ENCODE results near the gene DDN. TPM values are rescaled to one million over a fixed set of nuclear protein-coding genes. Genes with fewer than 3 reads are reported as not detected.

DDN gene
- total and polyA plus RNA-seq, 10 donors = 0.09 to 2.0 (median 0.42) TPM; not detected in 1

GRCh38 chr12:49027846-49028555 lies 28.8 kb upstream of the DDN start:
- no peak for DNase-seq
- intact Hi-C loops (cut with DNase I; ENCODE audit: low total_unique reads) = no loop called here
- TF ChIP-seq, protein P1, sequence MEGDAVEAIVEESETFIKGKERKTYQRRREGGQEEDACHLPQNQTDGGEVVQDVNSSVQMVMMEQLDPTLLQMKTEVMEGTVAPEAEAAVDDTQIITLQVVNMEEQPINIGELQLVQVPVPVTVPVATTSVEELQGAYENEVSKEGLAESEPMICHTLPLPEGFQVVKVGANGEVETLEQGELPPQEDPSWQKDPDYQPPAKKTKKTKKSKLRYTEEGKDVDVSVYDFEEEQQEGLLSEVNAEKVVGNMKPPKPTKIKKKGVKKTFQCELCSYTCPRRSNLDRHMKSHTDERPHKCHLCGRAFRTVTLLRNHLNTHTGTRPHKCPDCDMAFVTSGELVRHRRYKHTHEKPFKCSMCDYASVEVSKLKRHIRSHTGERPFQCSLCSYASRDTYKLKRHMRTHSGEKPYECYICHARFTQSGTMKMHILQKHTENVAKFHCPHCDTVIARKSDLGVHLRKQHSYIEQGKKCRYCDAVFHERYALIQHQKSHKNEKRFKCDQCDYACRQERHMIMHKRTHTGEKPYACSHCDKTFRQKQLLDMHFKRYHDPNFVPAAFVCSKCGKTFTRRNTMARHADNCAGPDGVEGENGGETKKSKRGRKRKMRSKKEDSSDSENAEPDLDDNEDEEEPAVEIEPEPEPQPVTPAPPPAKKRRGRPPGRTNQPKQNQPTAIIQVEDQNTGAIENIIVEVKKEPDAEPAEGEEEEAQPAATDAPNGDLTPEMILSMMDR (IDR thresholded peaks at IDR 0.05 in 8 of 11, conservative IDR thresholded peaks at IDR 0.05 in 3 of 11) = no peak
- TF ChIP-seq POLR2AphosphoS5 (IDR thresholded peaks at IDR 0.05) = peak in 2 of 3 donors; percentile 19 to 30
- TF ChIP-seq POLR2A (IDR thresholded peaks at IDR 0.05) = no peak

GRCh38 chr12:49026678-49027480 lies 27.7 kb upstream of the DDN start:
- Histone ChIP-seq H3K4me3 (no peak overlapping the region), H3K27me3 (replicated peaks in 1 of 7) (no peaks in the 10 kb centered on the region), H3K4me1 (peaks cover 0 to 9% (median 0%) of the 10 kb centered on the region in 6 donors), H3K36me3 (peaks cover 0 to 100% (median 88%) of the 10 kb centered on the region in 6 donors), H3K27ac (no peak overlapping the region), H3K9me3 (no peaks in the 10 kb centered on the region)
- TF ChIP-seq, protein P1 (IDR thresholded peaks at IDR 0.05 in 8 of 11, conservative IDR thresholded peaks at IDR 0.05 in 3 of 11) = no peak
- TF ChIP-seq POLR2AphosphoS5 (IDR thresholded peaks at IDR 0.05) = peak; percentile 8 to 71 (median 49)
- TF ChIP-seq POLR2A (IDR thresholded peaks at IDR 0.05) = no peak
- intact Hi-C loops (cut with DNase I; ENCODE audit: low total_unique reads) = no loop called here
- 92 to 96% (median 95%) methylated on average over 25 to 26 of the region's 26 CpGs for WGBS, 5 donors
- DNase-seq = no peak

More at GRCh38 chr12:49027846-49028555, 28.8 kb upstream of the DDN start:
- WGBS, 5 donors = 72 to 90% (median 82%) methylated on average over 9 of the region's 9 CpGs
- Histone ChIP-seq H3K36me3 (peaks cover 0 to 100% (median 88%) of the 10 kb centered on the region in 6 donors), H3K4me1 (peaks cover 0 to 9% (median 0%) of the 10 kb centered on the region in 6 donors), H3K4me3 (no peak overlapping the region), H3K27ac (no peak overlapping the region), H3K27me3 (replicated peaks in 1 of 7) (no peaks in the 10 kb centered on the region), H3K9me3 (no peaks in the 10 kb centered on the region)

DNA sequence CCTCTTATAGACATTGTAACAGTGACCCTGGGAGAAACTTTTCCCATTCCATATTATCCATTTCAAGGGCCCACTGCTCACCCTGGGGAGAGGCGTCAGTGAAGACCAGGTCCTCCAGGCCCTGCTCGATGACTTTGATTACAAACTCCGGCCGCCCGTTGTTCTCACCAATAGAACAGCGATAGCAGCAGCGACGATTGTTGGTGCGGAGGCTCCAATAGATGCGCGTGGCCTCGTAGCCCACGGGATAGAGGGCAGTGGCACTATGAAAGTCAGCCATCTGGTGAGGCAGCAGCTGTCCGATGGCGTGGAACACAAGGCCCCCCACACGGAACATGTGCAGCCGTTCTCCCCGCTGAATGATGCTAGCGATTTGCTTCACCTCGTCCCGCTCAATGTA lies 26.9 kb upstream of the DDN start:
- DNase-seq = no peak
- H3K4me3 ChIP-seq = no peak overlapping the region
- H3K36me3 ChIP-seq = peaks cover 0 to 100% (median 88%) of the 10 kb centered on the region in 6 donors
- peaks cover 0 to 9% (median 0%) of the 10 kb centered on the region in 6 donors for H3K4me1 ChIP-seq
- H3K27me3 ChIP-seq (replicated peaks in 1 of 7) = no peaks in the 10 kb centered on the region
- WGBS, 5 donors = 94 to 98% (median 97%) methylated on average over 15 to 21 of the region's 21 CpGs
- TF ChIP-seq POLR2A (IDR thresholded peaks at IDR 0.05) (no peak), POLR2AphosphoS5 (IDR thresholded peaks at IDR 0.05) (no peak)
- TF ChIP-seq, protein P1 (IDR thresholded peaks at IDR 0.05 in 8 of 11, conservative IDR thresholded peaks at IDR 0.05 in 3 of 11) = no peak
- intact Hi-C loops (cut with DNase I; ENCODE audit: low total_unique reads) = no loop called here
- H3K9me3 ChIP-seq = no peaks in the 10 kb centered on the region
- no peak overlapping the region for H3K27ac ChIP-seq

- H3K27me3 ChIP-seq (replicated peaks in 1 of 7) = no peaks in the 10 kb centered on the region
- H3K4me1 ChIP-seq = peaks cover 0 to 14% (median 0%) of the 10 kb centered on the region in 6 donors
- H3K27ac ChIP-seq = no peak overlapping the region
- intact Hi-C loops (cut with DNase I; ENCODE audit: low total_unique reads) = no loop called here
- H3K4me3 ChIP-seq = no peak overlapping the region
- peaks cover 0 to 100% (median 89%) of the 10 kb centered on the region in 6 donors for H3K36me3 ChIP-seq
- 86 to 96% (median 90%) methylated on average over 4 of the region's 4 CpGs for WGBS, 5 donors
- DNase-seq = no peak
- H3K9me3 ChIP-seq = no peaks in the 10 kb centered on the region
- TF ChIP-seq, protein P1 (IDR thresholded peaks at IDR 0.05 in 8 of 11, conservative IDR thresholded peaks at IDR 0.05 in 3 of 11) = no peak
These were observed 26.3 kb upstream of the DDN start for GRCh38 chr12:49025463-49025862.

All from spleen (tissue), 11 donors.